NAMALWA (cell line): ENCODE data around the gene THOP1.

Experiments
- DNase-seq: peaks from one replicate; pipeline ENCODE4 v3.0.0-alpha.2; 2015; ENCODE audit warnings: low spot score

Gene THOP1

GRCh38 chr19:2762783-2763496 lies 22.4 kb upstream of the THOP1 start:
- no peak for DNase-seq

- no peak for DNase-seq
Measured at GRCh38 chr19:2763687-2764086, 21.6 kb upstream of the THOP1 start.

DNA sequence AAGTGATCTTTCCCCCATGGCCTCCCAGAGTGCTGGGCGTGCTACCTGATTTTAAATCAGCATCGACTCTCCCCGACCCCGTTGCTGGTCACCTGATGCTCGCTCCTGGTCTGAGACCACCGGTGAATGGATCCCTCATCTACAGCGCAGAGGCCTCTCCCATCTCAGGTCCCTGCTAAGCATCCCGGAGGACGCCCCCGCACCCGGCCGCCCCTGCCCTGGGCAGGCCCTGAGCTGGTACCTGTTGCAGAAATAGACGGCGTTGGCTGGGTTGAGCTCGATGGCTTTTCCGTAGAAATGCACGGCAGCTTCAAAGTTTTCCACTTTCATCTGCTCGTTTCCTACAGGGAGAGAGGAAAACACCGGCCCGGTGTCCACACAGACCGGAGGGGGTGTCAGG lies 20.4 kb upstream of the THOP1 start:
- no peak for DNase-seq

DNA sequence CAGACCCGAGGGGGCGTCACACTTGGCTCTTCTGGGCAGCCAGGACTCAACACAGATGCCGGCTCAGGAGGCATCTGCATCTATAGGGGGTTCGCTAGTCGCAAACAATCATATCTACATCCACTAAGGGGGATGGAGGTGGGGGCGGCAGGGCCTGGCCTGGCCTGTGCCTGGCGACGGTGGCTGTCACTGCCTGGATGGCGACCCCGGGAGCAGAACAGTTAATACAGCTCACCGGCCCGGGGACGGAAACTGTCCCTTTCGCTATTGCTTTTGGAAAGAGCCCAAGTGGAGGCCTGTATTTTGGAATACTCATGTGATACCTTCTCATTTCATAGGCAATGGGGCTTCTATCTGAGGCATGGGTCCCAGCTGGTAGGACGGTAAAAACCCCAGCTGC lies 19.9 kb upstream of the THOP1 start:
- no peak for DNase-seq

DNA sequence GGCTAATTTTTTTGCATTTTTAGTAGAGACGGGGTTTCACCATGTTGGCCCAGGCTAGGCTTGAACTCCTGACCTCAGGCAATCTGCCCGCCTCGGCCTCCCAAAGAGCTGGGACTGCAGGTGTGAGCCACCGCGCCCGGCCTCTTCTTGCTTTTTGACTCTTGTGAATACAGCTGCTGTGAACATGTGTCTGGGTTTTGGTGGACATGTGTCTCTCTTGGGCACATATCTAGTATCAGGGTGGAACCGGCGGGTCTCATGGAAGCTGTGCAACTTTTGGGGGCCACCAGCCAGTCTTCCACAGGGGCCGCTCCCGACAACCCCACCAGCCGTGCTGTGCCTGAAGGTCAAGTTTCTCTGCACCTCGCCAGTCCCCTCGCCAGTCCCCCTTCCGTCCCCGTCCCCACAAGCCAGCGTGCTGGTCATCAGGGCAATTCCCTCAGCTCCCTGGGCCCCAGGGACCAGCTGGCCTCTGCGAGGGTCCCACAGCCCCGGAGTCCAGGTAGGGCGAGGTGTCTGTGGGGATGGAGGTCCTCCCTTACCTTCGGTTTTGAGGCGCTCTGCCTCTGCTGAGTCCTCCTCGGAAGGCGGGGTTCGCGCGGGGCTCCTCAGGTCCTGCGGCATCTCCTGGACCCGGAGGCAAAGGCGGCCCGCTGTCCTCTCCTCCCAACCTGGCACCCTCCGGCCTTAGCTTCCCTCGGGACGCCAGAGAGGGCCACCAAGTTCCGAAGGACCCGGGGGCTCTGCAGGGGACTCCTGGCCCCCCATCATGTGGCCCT lies 18.5 kb upstream of the THOP1 start:
- no peak for DNase-seq

DNA sequence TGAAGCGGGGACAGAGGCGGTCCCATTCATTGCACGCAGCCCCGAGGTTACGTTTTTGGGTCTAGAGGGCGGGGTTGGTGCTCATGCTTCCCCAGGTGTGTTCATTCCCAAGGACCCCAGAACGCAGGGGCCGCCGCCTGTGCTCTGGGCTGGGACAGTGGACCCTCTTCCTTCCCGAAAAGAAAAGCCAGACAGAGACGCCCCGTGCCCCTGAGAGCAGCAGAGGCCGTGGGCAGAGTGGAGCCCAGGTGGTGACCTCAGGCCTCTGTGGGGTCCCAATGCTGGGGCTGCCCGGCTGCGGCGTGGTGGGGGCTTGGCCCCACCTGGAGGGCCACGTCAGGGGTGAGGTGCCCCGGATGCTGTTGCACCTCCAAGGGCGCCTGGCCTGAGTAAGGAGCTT lies 17.6 kb upstream of the THOP1 start:
- no peak for DNase-seq

DNA sequence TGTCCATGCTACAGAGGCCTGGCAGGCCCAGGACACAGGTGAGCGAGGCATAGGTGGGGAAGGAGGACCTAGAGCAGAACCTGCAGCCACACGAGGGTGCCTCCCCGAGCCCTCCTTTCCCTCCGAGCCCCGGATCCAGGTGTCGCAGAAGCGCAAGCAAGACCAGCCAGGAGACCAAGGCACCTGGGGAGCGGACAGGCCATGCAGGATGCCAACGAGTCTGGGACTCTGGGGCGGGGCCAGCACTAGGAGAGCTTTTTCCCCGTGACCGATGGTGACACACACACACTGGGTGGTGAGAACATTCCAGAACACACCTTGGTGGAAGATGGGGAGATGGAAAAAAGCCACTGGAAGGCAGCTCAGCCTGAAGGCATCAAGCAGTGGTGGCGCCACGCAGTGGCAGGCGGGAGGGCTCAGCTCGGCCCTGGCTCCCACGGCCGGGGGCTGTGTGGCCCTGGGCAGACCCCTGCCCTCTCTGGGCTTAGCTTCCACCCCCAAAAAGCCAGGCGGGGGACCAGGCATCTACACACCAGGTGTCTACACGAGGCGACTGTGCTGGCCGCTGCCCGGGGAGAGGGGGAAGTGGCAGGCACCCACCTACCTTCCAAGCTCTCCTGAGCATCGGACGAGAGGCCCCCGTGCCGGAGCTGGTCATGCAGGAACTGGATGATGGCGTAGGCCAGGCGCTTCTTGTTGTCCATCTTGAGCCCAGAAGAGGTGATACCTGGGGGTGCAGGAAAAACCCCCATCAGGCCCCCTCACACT lies 16.8 kb upstream of the THOP1 start:
- no peak for DNase-seq

- DNase-seq: no peak
Measured at GRCh38 chr19:2769218-2769617, 16.1 kb upstream of the THOP1 start.

GRCh38 chr19:2770055-2771013 lies 15.0 kb upstream of the THOP1 start:
- no peak for DNase-seq

- no peak for DNase-seq
Measured at GRCh38 chr19:2771786-2772674, 13.3 kb upstream of the THOP1 start.

- DNase-seq: peak; percentile 40
Measured at GRCh38 chr19:2774083-2774679, 11.1 kb upstream of the THOP1 start.

GRCh38 chr19:2774953-2775555 lies 10.2 kb upstream of the THOP1 start:
- no peak for DNase-seq

GRCh38 chr19:2775556-2776430 lies 9.5 kb upstream of the THOP1 start:
- DNase-seq: peak; percentile 50

- no peak for DNase-seq
Measured at GRCh38 chr19:2777952-2778683, 7.2 kb upstream of the THOP1 start.

- no peak for DNase-seq
Measured at GRCh38 chr19:2779121-2779740, 6.1 kb upstream of the THOP1 start.

- no peak for DNase-seq
Measured at GRCh38 chr19:2780284-2780683, 5.0 kb upstream of the THOP1 start.

DNA sequence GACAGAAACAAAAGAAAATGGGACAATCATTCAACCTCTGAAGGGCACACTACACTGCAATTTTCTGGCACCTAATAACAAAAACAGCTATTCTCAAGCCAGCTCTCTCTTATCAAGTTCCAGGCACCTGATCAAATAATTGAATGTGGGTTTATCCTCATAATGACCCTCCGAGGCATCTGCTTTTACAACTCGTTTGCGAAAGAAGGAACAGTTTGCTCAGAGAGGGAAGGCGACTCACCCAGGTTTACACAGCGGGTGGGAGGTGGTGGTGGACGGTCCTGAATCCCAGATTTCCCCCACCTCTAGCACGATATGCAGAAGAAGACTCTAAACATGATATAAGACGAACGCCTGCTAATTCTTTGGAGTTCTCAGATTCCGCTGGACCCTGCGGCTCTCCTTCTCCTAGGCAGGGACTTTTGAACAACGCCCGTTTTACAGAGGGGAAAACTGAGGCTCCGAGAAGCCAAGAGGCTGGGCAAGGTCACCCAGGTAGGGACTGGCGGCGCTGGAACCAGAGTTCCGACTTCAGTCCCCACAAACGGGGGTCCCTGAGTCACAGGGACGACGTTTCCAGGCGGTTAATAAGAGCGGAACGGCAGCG lies 2.9 kb upstream of the THOP1 start:
- peak; percentile 36 for DNase-seq
